Skeletal muscle satellite cell (primary cell): ENCODE measurements around the gene CDC7.

Source experiments
- H3K27me3 ChIP-seq: 2 replicates; pipeline ENCODE4 v1.7.0; 2013; ENCODE audit warnings: low read length; ENCODE audit not compliant: control insufficient read depth, insufficient read depth
- H3K36me3 ChIP-seq: 2 replicates; pipeline ENCODE4 v1.7.0; 2013; ENCODE audit warnings: mild to moderate bottlenecking, control low read depth, low read length; ENCODE audit not compliant: insufficient read depth
- H3K4me1 ChIP-seq: 2 replicates; pipeline ENCODE4 v1.7.0; 2013; ENCODE audit warnings: low read length; ENCODE audit not compliant: control insufficient read depth, insufficient read depth
- H3K4me2 ChIP-seq: 2 replicates; pipeline ENCODE4 v1.7.0; 2013; ENCODE audit warnings: mild to moderate bottlenecking, low read length
- H3K4me3 ChIP-seq: 2 replicates; pipeline ENCODE4 v1.7.0; 2013; ENCODE audit warnings: low read length
- H3K9ac ChIP-seq: 2 replicates; pipeline ENCODE4 v1.7.0; 2013; ENCODE audit warnings: mild to moderate bottlenecking, low read depth, low read length, moderate library complexity
- H3K9me3 ChIP-seq: replicated peaks from 2 replicates; pipeline ENCODE4 v1.7.0; 2013; ENCODE audit warnings: mild to moderate bottlenecking, control low read depth, low read length

Gene CDC7

DNA sequence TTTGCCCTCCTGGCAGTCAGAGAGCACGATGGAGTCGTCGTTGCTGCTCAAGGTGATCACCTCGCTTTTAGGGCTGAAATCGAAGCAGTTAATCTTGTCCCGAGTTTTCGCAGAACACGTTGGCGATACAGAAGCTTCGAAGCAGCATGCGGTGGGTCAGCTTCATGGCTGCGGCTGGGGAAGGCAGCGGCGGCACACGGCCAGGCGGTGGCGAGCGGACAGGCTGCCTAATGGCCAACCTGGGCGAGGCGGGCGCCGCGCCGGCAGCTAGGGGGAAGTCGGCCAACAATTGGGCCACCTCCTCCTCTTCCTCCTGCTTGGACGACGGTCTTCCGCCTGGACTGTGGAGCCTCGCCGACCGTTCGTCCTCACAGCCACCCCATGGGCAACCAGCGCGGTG is 34.8 kb downstream of the CDC7 start:
- Histone ChIP-seq H3K9me3 (no peaks in the 10 kb centered on the region), H3K4me2 (no peak overlapping the region), H3K4me3 (no peak overlapping the region), H3K36me3 (no peaks in the 10 kb centered on the region), H3K4me1 (peaks cover 10% of the 10 kb centered on the region), H3K9ac (no peak overlapping the region), H3K27me3 (peaks cover 12% of the 10 kb centered on the region)

- no peak overlapping the region for H3K9ac ChIP-seq
Measured at GRCh38 chr1:91537281-91537986, 36.8 kb downstream of the CDC7 start.

GRCh38 chr1:91537987-91538304 is 37.3 kb downstream of the CDC7 start:
- Histone ChIP-seq H3K36me3 (no peaks in the 10 kb centered on the region), H3K27me3 (peaks cover 12% of the 10 kb centered on the region), H3K4me3 (no peak overlapping the region), H3K4me1 (peaks cover 10% of the 10 kb centered on the region), H3K9ac (no peak overlapping the region), H3K9me3 (no peaks in the 10 kb centered on the region), H3K4me2 (no peak overlapping the region)

More at GRCh38 chr1:91537281-91537986, 36.8 kb downstream of the CDC7 start:
- Histone ChIP-seq H3K27me3 (peaks cover 12% of the 10 kb centered on the region), H3K36me3 (no peaks in the 10 kb centered on the region), H3K9me3 (no peaks in the 10 kb centered on the region), H3K4me1 (peaks cover 10% of the 10 kb centered on the region), H3K4me2 (peak overlapping the region; percentile 13), H3K4me3 (no peak overlapping the region)

DNA sequence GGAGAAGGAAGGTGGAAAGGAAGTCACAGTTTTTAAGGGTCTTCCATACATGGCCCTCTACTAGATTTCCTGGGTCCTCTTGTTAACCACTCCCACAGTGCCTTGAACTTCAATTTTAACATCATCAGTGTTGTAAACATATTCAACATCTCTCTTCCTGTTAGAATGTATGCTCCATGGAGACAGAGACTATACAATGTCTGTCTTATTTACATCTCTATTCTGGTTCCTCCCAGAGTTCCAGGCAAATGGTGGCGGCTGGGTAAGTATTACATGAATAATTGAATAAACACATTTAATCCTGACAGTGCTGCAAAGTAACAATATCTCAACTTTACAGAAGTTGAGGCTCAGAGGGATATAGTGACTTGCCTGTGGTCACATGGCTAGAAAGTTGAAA is 40.3 kb downstream of the CDC7 start:
- Histone ChIP-seq H3K36me3 (no peaks in the 10 kb centered on the region), H3K9ac (no peak overlapping the region), H3K4me2 (no peak overlapping the region), H3K4me1 (peaks cover 10% of the 10 kb centered on the region), H3K27me3 (peaks cover 18% of the 10 kb centered on the region), H3K9me3 (no peaks in the 10 kb centered on the region), H3K4me3 (no peak overlapping the region)

DNA sequence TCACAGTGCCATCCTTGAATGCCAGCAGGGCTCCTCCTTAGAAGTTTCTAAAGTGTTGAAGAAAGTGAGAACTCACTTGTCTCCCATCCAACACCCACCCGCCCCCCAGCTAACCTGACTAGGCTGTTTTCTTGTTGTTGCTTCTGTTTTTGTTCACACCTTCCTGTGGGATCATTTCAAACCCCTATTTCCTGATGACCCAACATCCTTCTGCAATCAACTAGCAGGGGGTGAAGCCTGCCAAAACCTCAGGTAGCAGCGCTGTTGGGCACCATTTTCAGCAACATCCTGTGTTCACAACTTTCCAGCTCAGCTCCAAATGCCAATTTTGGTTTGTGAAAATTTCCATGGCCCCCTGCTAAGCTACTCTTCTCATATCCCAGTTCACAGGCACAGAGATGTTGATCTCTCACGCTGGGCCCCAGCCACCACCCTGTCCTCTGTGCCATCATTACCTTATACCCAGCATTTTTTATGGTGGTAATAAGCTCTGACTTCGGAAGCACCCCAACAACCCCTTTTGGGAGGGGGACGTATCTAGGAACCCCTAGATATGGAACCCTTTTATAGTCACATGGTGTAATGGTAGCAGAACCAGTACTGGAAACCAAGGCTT is 41.4 kb downstream of the CDC7 start:
- H3K4me3 ChIP-seq: no peak overlapping the region
- peaks cover 18% of the 10 kb centered on the region for H3K27me3 ChIP-seq
- peaks cover 8% of the 10 kb centered on the region for H3K4me1 ChIP-seq

DNA sequence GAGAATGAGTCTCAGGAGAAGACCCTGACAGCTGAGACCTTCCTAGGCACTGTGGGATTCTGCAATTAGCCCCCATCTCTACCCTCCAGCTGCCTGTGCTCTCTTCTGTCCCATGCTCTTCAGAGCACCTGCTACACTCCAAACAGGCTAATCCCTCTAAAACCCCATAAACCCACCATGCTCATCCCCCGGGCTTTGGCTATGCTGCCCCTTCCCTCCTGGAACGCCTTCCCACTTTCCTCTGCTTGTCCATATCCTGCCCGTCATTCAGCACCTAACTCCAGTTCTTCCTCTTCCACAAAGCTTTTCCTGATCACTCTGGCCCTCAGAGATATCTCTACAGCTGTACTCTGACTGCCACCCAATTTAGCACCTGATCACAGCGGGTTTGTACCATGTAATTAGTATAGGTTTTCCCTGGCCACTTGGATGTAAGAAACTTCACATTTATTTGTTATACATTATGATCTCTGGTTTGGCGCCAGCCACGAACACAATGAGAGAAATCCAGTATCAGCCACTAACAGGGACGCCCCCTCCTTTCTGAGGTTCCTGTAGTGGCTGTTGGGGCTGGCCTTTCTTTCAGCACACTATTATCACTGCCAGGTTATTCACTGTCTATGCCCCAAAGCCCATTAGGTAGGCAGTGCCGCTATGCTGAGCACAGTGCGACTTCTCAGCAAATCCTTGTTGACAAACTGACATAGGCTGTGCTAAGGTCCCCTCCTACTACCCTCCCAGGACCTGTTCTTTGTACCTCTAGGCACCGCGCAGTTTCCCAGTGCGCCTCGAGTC is 45.1 kb downstream of the CDC7 start:
- Histone ChIP-seq H3K4me2 (no peak overlapping the region), H3K9ac (no peak overlapping the region), H3K36me3 (no peaks in the 10 kb centered on the region), H3K27me3 (peaks cover 10% of the 10 kb centered on the region), H3K9me3 (no peaks in the 10 kb centered on the region), H3K4me3 (no peak overlapping the region), H3K4me1 (no peaks in the 10 kb centered on the region)

More for the DNA sequence above, 41.4 kb downstream of the CDC7 start:
- Histone ChIP-seq H3K9ac (no peak overlapping the region), H3K9me3 (no peaks in the 10 kb centered on the region), H3K36me3 (no peaks in the 10 kb centered on the region), H3K4me2 (no peak overlapping the region)

DNA sequence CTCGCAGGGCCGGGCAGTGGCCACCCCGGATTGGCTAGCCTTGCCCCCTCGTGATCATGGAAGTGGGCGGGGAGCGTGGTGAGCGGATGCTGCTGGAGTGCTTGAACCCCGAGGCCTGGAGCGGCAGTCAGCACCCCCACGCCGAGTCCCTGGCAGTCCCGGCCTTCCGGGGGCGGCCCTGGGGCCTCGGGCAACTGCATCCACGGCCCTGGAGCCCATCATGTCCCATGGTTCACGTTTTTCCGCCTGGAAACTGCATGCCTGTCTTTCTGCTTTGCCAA is 45.6 kb downstream of the CDC7 start:
- Histone ChIP-seq H3K4me1 (no peaks in the 10 kb centered on the region), H3K9me3 (no peaks in the 10 kb centered on the region), H3K4me2 (no peak overlapping the region), H3K9ac (no peak overlapping the region), H3K27me3 (peaks cover 10% of the 10 kb centered on the region), H3K36me3 (no peaks in the 10 kb centered on the region), H3K4me3 (no peak overlapping the region)

GRCh38 chr1:91546876-91547275 is 46.2 kb downstream of the CDC7 start:
- no peaks in the 10 kb centered on the region for H3K4me1 ChIP-seq
- no peaks in the 10 kb centered on the region for H3K9me3 ChIP-seq
- no peaks in the 10 kb centered on the region for H3K36me3 ChIP-seq
- H3K27me3 ChIP-seq: peaks cover 10% of the 10 kb centered on the region
- H3K9ac ChIP-seq: no peak overlapping the region
- no peak overlapping the region for H3K4me3 ChIP-seq
- no peak overlapping the region for H3K4me2 ChIP-seq

DNA sequence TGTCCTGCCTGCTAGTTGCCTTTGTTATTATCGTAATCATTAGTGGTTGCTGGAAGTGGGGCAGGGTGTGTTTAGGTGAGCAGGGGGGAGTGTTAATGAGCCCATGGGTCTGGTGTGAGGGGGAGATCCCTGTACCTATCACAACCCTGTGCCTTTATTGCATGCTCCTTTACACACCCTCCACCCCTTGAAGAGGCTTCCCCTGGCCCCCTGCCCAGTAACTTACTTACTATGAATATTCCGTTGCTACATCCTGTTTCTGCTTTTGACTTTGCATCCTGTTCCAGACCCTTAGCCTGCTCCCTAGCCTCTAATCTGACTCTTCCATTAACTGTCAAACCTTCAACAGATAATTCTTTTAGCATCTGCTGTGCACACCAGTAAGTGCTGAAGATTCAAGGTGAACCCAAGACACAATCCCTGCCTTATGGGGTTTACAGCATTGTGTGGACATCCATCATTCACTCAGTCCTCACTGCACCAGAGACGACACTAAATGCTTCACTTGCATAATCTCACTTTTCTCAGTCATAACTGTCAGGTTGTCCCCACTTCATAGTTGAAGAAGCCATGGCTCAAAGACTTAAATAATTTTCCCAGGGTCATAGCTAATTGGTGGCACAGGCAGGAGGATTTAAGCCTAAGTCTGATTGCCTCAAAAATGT is 47.9 kb downstream of the CDC7 start:
- Histone ChIP-seq H3K9ac (no peak overlapping the region), H3K36me3 (no peaks in the 10 kb centered on the region), H3K4me2 (no peak overlapping the region), H3K4me3 (no peak overlapping the region), H3K4me1 (peaks cover 12% of the 10 kb centered on the region), H3K9me3 (no peaks in the 10 kb centered on the region), H3K27me3 (peaks cover 10% of the 10 kb centered on the region)

DNA sequence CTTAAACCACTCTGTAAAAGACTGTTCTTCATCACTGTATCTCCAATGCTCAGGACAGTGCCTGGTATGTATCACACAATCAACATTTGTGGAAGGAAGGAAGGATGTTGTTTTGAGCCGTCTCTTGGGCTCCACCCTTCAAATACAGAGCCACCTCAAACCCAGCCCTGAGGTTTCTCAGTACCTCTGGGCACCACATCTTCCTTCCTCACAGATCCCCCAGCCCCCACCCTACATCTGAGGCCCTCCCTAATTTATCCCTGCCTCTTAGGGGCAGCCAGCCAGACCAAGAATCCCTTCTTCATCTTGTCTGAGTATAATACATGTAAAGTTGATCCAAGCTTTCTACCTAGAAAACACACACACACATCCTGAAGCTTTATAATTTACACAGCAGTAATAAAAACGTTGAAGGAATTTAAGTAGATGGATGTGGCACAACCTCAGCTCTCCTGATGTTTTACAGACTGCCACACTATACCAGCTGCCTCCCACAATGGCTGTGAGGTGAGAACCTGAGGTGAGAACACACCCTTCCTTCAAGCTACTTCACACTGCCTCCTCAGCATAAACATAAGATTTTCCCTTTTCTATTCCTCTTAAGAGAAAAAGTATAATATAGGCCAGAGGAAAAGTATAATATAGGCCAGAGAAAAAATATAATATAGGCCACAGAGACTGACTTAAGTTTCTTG is 48.5 kb downstream of the CDC7 start:
- H3K27me3 ChIP-seq: peaks cover 10% of the 10 kb centered on the region
- no peaks in the 10 kb centered on the region for H3K9me3 ChIP-seq
- no peak overlapping the region for H3K4me3 ChIP-seq
- no peak overlapping the region for H3K9ac ChIP-seq
- peaks cover 13% of the 10 kb centered on the region for H3K4me1 ChIP-seq
- H3K4me2 ChIP-seq: no peak overlapping the region
- no peaks in the 10 kb centered on the region for H3K36me3 ChIP-seq

DNA sequence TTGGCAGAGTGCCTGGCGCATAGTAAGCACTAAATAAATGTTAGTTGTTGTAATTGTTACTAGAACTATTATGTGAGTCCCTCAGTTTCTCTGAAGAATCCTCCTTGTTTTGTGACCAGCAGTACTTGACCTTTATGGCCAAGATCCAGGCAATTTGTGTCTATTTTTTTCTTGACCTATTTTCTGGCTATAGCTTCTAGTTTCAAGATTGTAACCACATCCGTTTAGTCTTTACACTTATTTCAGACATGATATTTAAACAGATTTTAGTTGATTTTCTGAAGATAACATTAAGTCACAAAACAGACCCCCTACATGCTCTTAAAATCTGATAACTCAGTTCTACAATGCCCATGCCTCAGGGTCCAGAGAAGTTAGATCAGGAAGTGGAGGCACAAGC is 50.3 kb downstream of the CDC7 start:
- Histone ChIP-seq H3K4me2 (no peak overlapping the region), H3K36me3 (no peaks in the 10 kb centered on the region), H3K4me1 (peaks cover 23% of the 10 kb centered on the region), H3K4me3 (no peak overlapping the region), H3K9me3 (no peaks in the 10 kb centered on the region), H3K27me3 (peaks cover 3% of the 10 kb centered on the region), H3K9ac (no peak overlapping the region)
